ENCODE measurements around the gene MSMP.

Gene MSMP

GRCh38 chr9:35797311-35798109 lies 43.4 kb upstream of the MSMP start:
- Histone ChIP-seq H3K4ac (ENCODE audit: low read depth, low read length) (no peak overlapping the region), H3K27me3 (ENCODE audit: insufficient read depth, low read length) (no peaks in the 10 kb centered on the region), H3K18ac (ENCODE audit: low read length) (peak overlapping the region; percentile 26), H2BK5ac (ENCODE audit: low read depth, low read length, poor library complexity) (no peak overlapping the region), H3K27ac (ENCODE audit: low read depth, low read length) (no peak overlapping the region), H3K4me1 (ENCODE audit: control insufficient read depth in 1 of 2, insufficient read depth in 2 of 2, low read length in 2 of 2) (peaks cover 19 to 34% of the 10 kb centered on the region in 2 experiments), H3K4me2 (ENCODE audit: low read length) (no peak overlapping the region), H3K14ac (ENCODE audit: low read length) (no peak overlapping the region), H3K79me1 (ENCODE audit: low read length) (peaks cover 2% of the 10 kb centered on the region), H3K4me3 (ENCODE audit: low read depth, low read length) (no peak overlapping the region), H4K8ac (ENCODE audit: low read depth, low read length) (peak overlapping the region; percentile 18), H2AK5ac (ENCODE audit: low read length) (peak overlapping the region; percentile 82), H2BK120ac (ENCODE audit: insufficient read depth, low read length, poor library complexity) (no peak overlapping the region), H4K12ac (ENCODE audit: low read depth, low read length) (no peak overlapping the region), H3K79me2 (ENCODE audit: control insufficient read depth, insufficient read depth, low read length, poor library complexity) (no peaks in the 10 kb centered on the region), H3K9ac (ENCODE audit: low read length) (no peak overlapping the region), H3K23ac (ENCODE audit: low read length) (no peak overlapping the region), H4K91ac (ENCODE audit: low read depth, low read length) (no peak overlapping the region), H2BK12ac (ENCODE audit: low read length) (peak overlapping the region; percentile 66), H3K36me3 (ENCODE audit: control insufficient read depth in 1 of 2, insufficient read depth in 2 of 2, low read length in 2 of 2) (peaks cover 2 to 3% of the 10 kb centered on the region in 2 experiments), H2AFZ (ENCODE audit: insufficient read depth, low read length, poor library complexity) (no peak overlapping the region), H3K9me3 (ENCODE audit: insufficient read depth, low read depth, low read length) (peaks cover 2% of the 10 kb centered on the region)
- no peak for DNase-seq
- no CpG with 5 or more reads among the region's 6 CpGs for WGBS (ENCODE audit: extremely low coverage, insufficient coverage, insufficient read length)

GRCh38 chr9:35795695-35796094 lies 41.6 kb upstream of the MSMP start:
- no peak overlapping the region for H3K23ac ChIP-seq (ENCODE audit: low read length)
- H3K18ac ChIP-seq (ENCODE audit: low read length): no peak overlapping the region
- no peak for DNase-seq
- H3K9me3 ChIP-seq (ENCODE audit: insufficient read depth, low read depth, low read length): peaks cover under 1% of the 10 kb centered on the region
- peaks cover 0 to 2% of the 10 kb centered on the region in 2 experiments for H3K36me3 ChIP-seq (ENCODE audit: control insufficient read depth in 1 of 2, insufficient read depth in 2 of 2, low read length in 2 of 2)
- no peak overlapping the region for H2AFZ ChIP-seq (ENCODE audit: insufficient read depth, low read length, poor library complexity)
- H2BK5ac ChIP-seq (ENCODE audit: low read depth, low read length, poor library complexity): no peak overlapping the region
- H3K79me2 ChIP-seq (ENCODE audit: control insufficient read depth, insufficient read depth, low read length, poor library complexity): no peaks in the 10 kb centered on the region
- H2BK12ac ChIP-seq (ENCODE audit: low read length): no peak overlapping the region
- H4K12ac ChIP-seq (ENCODE audit: low read depth, low read length): no peak overlapping the region
- no peak overlapping the region for H3K4ac ChIP-seq (ENCODE audit: low read depth, low read length)
- H3K79me1 ChIP-seq (ENCODE audit: low read length): peaks cover 5% of the 10 kb centered on the region
- no peak overlapping the region for H3K27ac ChIP-seq (ENCODE audit: low read depth, low read length)
- H4K8ac ChIP-seq (ENCODE audit: low read depth, low read length): no peak overlapping the region
- H3K27me3 ChIP-seq (ENCODE audit: insufficient read depth, low read length): no peaks in the 10 kb centered on the region
- no peak overlapping the region for H4K91ac ChIP-seq (ENCODE audit: low read depth, low read length)
- no peak overlapping the region for H3K14ac ChIP-seq (ENCODE audit: low read length)
- H2BK120ac ChIP-seq (ENCODE audit: insufficient read depth, low read length, poor library complexity): no peak overlapping the region
- H2AK5ac ChIP-seq (ENCODE audit: low read length): no peak overlapping the region
- no peak overlapping the region for H3K4me2 ChIP-seq (ENCODE audit: low read length)
- no peak overlapping the region for H3K9ac ChIP-seq (ENCODE audit: low read length)
- H3K4me1 ChIP-seq (ENCODE audit: control insufficient read depth in 1 of 2, insufficient read depth in 2 of 2, low read length in 2 of 2): peaks cover 19 to 34% of the 10 kb centered on the region in 2 experiments
- no peak overlapping the region for H3K4me3 ChIP-seq (ENCODE audit: low read depth, low read length)

- H4K8ac ChIP-seq (ENCODE audit: low read depth, low read length): no peak overlapping the region
- no peak overlapping the region for H2BK120ac ChIP-seq (ENCODE audit: insufficient read depth, low read length, poor library complexity)
- no peaks in the 10 kb centered on the region for H3K36me3 ChIP-seq (ENCODE audit: control insufficient read depth in 1 of 2, insufficient read depth in 2 of 2, low read length in 2 of 2)
- H3K23ac ChIP-seq (ENCODE audit: low read length): no peak overlapping the region
- H3K4ac ChIP-seq (ENCODE audit: low read depth, low read length): no peak overlapping the region
- H4K91ac ChIP-seq (ENCODE audit: low read depth, low read length): no peak overlapping the region
- no peak overlapping the region for H3K14ac ChIP-seq (ENCODE audit: low read length)
- H4K12ac ChIP-seq (ENCODE audit: low read depth, low read length): no peak overlapping the region
- no peak overlapping the region for H2AK5ac ChIP-seq (ENCODE audit: low read length)
- no peak overlapping the region for H3K27ac ChIP-seq (ENCODE audit: low read depth, low read length)
- no peak overlapping the region for H3K4me3 ChIP-seq (ENCODE audit: low read depth, low read length)
- H2BK12ac ChIP-seq (ENCODE audit: low read length): no peak overlapping the region
- H3K9me3 ChIP-seq (ENCODE audit: insufficient read depth, low read depth, low read length): no peaks in the 10 kb centered on the region
- peaks cover 5% of the 10 kb centered on the region for H3K79me1 ChIP-seq (ENCODE audit: low read length)
- no peak overlapping the region for H3K9ac ChIP-seq (ENCODE audit: low read length)
- H3K18ac ChIP-seq (ENCODE audit: low read length): no peak overlapping the region
- no peak for DNase-seq
- no peaks in the 10 kb centered on the region for H3K79me2 ChIP-seq (ENCODE audit: control insufficient read depth, insufficient read depth, low read length, poor library complexity)
- no peaks in the 10 kb centered on the region for H3K27me3 ChIP-seq (ENCODE audit: insufficient read depth, low read length)
- WGBS (ENCODE audit: extremely low coverage, insufficient coverage, insufficient read length): no CpG with 5 or more reads among the region's 2 CpGs
- no peak overlapping the region for H3K4me2 ChIP-seq (ENCODE audit: low read length)
- peaks cover 14 to 28% of the 10 kb centered on the region in 2 experiments for H3K4me1 ChIP-seq (ENCODE audit: control insufficient read depth in 1 of 2, insufficient read depth in 2 of 2, low read length in 2 of 2)
- no peak overlapping the region for H2BK5ac ChIP-seq (ENCODE audit: low read depth, low read length, poor library complexity)
- no peak overlapping the region for H2AFZ ChIP-seq (ENCODE audit: insufficient read depth, low read length, poor library complexity)
Observed at GRCh38 chr9:35793461-35793860, 39.4 kb upstream of the MSMP start.

GRCh38 chr9:35792826-35793225 lies 38.8 kb upstream of the MSMP start:
- Histone ChIP-seq H3K4me1 (ENCODE audit: control insufficient read depth in 1 of 2, insufficient read depth in 2 of 2, low read length in 2 of 2) (peaks cover 14 to 28% of the 10 kb centered on the region in 2 experiments), H3K9me3 (ENCODE audit: insufficient read depth, low read depth, low read length) (no peaks in the 10 kb centered on the region), H3K4me3 (ENCODE audit: low read depth, low read length) (peak overlapping the region; percentile 3), H4K8ac (ENCODE audit: low read depth, low read length) (no peak overlapping the region), H3K18ac (ENCODE audit: low read length) (no peak overlapping the region), H3K4me2 (ENCODE audit: low read length) (peak overlapping the region; percentile 22), H2AK5ac (ENCODE audit: low read length) (peak overlapping the region; percentile 32), H4K12ac (ENCODE audit: low read depth, low read length) (no peak overlapping the region), H3K23ac (ENCODE audit: low read length) (no peak overlapping the region), H3K79me2 (ENCODE audit: control insufficient read depth, insufficient read depth, low read length, poor library complexity) (no peaks in the 10 kb centered on the region), H2BK12ac (ENCODE audit: low read length) (no peak overlapping the region), H3K27me3 (ENCODE audit: insufficient read depth, low read length) (no peaks in the 10 kb centered on the region), H3K79me1 (ENCODE audit: low read length) (peaks cover 5% of the 10 kb centered on the region), H3K9ac (ENCODE audit: low read length) (no peak overlapping the region), H3K27ac (ENCODE audit: low read depth, low read length) (no peak overlapping the region), H2BK5ac (ENCODE audit: low read depth, low read length, poor library complexity) (no peak overlapping the region), H2AFZ (ENCODE audit: insufficient read depth, low read length, poor library complexity) (no peak overlapping the region), H2BK120ac (ENCODE audit: insufficient read depth, low read length, poor library complexity) (no peak overlapping the region), H3K4ac (ENCODE audit: low read depth, low read length) (no peak overlapping the region), H3K14ac (ENCODE audit: low read length) (no peak overlapping the region), H3K36me3 (ENCODE audit: control insufficient read depth in 1 of 2, insufficient read depth in 2 of 2, low read length in 2 of 2) (no peaks in the 10 kb centered on the region), H4K91ac (ENCODE audit: low read depth, low read length) (no peak overlapping the region)
- no peak for DNase-seq
- WGBS (ENCODE audit: extremely low coverage, insufficient coverage, insufficient read length): no CpG with 5 or more reads among the region's 14 CpGs

Data from trophoblast cell (in vitro differentiated cells and primary cell).